Small intestine (tissue), 7 donors: ENCODE measurements around the gene HES5. TPM values are rescaled to one million over a fixed set of nuclear protein-coding genes. Genes with fewer than 3 reads are reported as not detected.

ENCODE experiments used
- DNase-seq, 2 donors: peaks; one replicate each; pipeline versions ENCODE4 v3.0.0 to v3.0.0-alpha.2; 2013
- FAIRE-seq: peaks from 2 replicates; lab custom pipeline; 2012; peaks lifted over from hg19 to GRCh38; lab: Jason Lieb, UNC
- H3K27ac ChIP-seq, 3 donors: one replicate each; pipeline ENCODE4 v1.5.1; 2013; ENCODE audit warnings: low read length in 2 of 3, mild to moderate bottlenecking in 2 of 3, control low read depth in 1 of 3, inconsistent platforms in 1 of 3, low read depth in 1 of 3, moderate library complexity in 1 of 3
- H3K27me3 ChIP-seq, 3 donors: one replicate each; pipeline ENCODE4 v1.6.1; 2013; ENCODE audit warnings: low read length in 3 of 3, inconsistent platforms in 1 of 3; ENCODE audit not compliant: control insufficient read depth in 3 of 3, insufficient read depth in 3 of 3
- H3K36me3 ChIP-seq, 3 donors: one replicate each; pipeline ENCODE4 v1.6.1; 2013; ENCODE audit warnings: low read length in 3 of 3, inconsistent platforms in 1 of 3, low read depth in 1 of 3, mild to moderate bottlenecking in 1 of 3, moderate library complexity in 1 of 3; ENCODE audit not compliant: control insufficient read depth in 3 of 3, insufficient read depth in 2 of 3
- H3K4me1 ChIP-seq, 3 donors: one replicate each; pipeline ENCODE4 v1.6.1; 2013; ENCODE audit warnings: low read length in 2 of 3, inconsistent platforms in 1 of 3, low read depth in 1 of 3, mild to moderate bottlenecking in 1 of 3, moderate library complexity in 1 of 3; ENCODE audit not compliant: control insufficient read depth in 3 of 3, insufficient read depth in 2 of 3
- H3K4me3 ChIP-seq, 3 donors: one replicate each; pipeline ENCODE4 v1.5.1; 2013; ENCODE audit warnings: low read length in 3 of 3, control low read depth in 1 of 3, inconsistent platforms in 1 of 3, low read depth in 1 of 3, mild to moderate bottlenecking in 1 of 3, moderate library complexity in 1 of 3
- H3K9me3 ChIP-seq, 2 donors: one replicate each; pipeline ENCODE4 v1.6.1; 2013; ENCODE audit warnings: low read depth in 1 of 2, low read length in 1 of 2; ENCODE audit not compliant: control insufficient read depth in 2 of 2, insufficient read depth in 1 of 2
- WGBS, 3 donors: extraction: QIAGEN DNeasy Blood & Tissue Kit; methylation state at CpG; one replicate each; pipeline ENCODE4 v1.1.7; 2013; 5-methylcytosine and 5-hydroxymethylcytosine counted together
- polyA plus RNA-seq, 4 donors: library from polyadenylated mRNA; stranded (reverse) in 3 of 4; unstranded in 1 of 4; fragments of 200-250 nt in 3 of 4; fragments of 120-200 nt in 1 of 4; gene quantifications; one replicate each; pipeline versions ENCODE4 v1.2.1 to v1.2.3, GENCODE V29; 2013
- donor health status: healthy with polysubstance abuse.
- donor health status: control.
- donor health status: control.
- donor health status: Bipolar disorder and iron deficiency.
- donor health status: healthy.

The HES5 gene
- polyA plus RNA-seq, 4 donors = 0.19 to 0.30 TPM; not detected in 2

GRCh38 chr1:2564006-2564814 is 34.1 kb upstream of the HES5 start:
- 61 to 76% (median 75%) methylated on average over 16 to 20 of the region's 20 CpGs for WGBS, 3 donors
- no peaks in the 10 kb centered on the region for H3K9me3 ChIP-seq
- no peaks in the 10 kb centered on the region for H3K27me3 ChIP-seq
- H3K4me1 ChIP-seq = peaks cover 0 to 80% (median under 1%) of the 10 kb centered on the region in 3 donors
- FAIRE-seq (no peak), DNase-seq (no peak)
- H3K4me3 ChIP-seq = no peak overlapping the region
- peak overlapping the region in 1 of 3 donors; percentile 92 for H3K27ac ChIP-seq
- peaks cover 8 to 65% (median 15%) of the 10 kb centered on the region in 3 donors for H3K36me3 ChIP-seq

GRCh38 chr1:2563205-2563604 is 33.1 kb upstream of the HES5 start:
- Histone ChIP-seq H3K4me1 (peaks cover 0 to 90% (median 3%) of the 10 kb centered on the region in 3 donors), H3K4me3 (no peak overlapping the region), H3K27ac (peak overlapping the region in 1 of 3 donors; percentile 92), H3K9me3 (no peaks in the 10 kb centered on the region), H3K27me3 (no peaks in the 10 kb centered on the region), H3K36me3 (peaks cover 8 to 72% (median 16%) of the 10 kb centered on the region in 3 donors)
- FAIRE-seq (no peak), DNase-seq (peak in 1 of 2 donors; percentile 67)
- 83 to 90% (median 83%) methylated on average over 16 to 18 of the region's 18 CpGs for WGBS, 3 donors

- FAIRE-seq (no peak), DNase-seq (no peak)
- 83 to 91% (median 87%) methylated on average over 23 to 24 of the region's 24 CpGs for WGBS, 3 donors
- Histone ChIP-seq H3K4me1 (peaks cover 0 to 94% (median 5%) of the 10 kb centered on the region in 3 donors), H3K36me3 (peaks cover 8 to 76% (median 16%) of the 10 kb centered on the region in 3 donors), H3K4me3 (no peak overlapping the region), H3K9me3 (no peaks in the 10 kb centered on the region), H3K27me3 (no peaks in the 10 kb centered on the region), H3K27ac (peak overlapping the region in 1 of 3 donors; percentile 92)
Measured at GRCh38 chr1:2561898-2562895, 32.1 kb upstream of the HES5 start.

GRCh38 chr1:2561446-2561845 is 31.4 kb upstream of the HES5 start:
- no peak for FAIRE-seq
- H3K27ac ChIP-seq = peak overlapping the region in 1 of 3 donors; percentile 92
- peaks cover 8 to 73% (median 16%) of the 10 kb centered on the region in 3 donors for H3K36me3 ChIP-seq

GRCh38 chr1:2560299-2561073 is 30.4 kb upstream of the HES5 start:
- H3K9me3 ChIP-seq = no peaks in the 10 kb centered on the region
- H3K4me3 ChIP-seq = peak overlapping the region in 1 of 3 donors; percentile 16
- peaks cover 0 to 83% (median 5%) of the 10 kb centered on the region in 3 donors for H3K4me1 ChIP-seq
- no peak for DNase-seq
- 85 to 92% (median 87%) methylated on average over 13 to 15 of the region's 15 CpGs for WGBS, 3 donors
- no peaks in the 10 kb centered on the region for H3K27me3 ChIP-seq
- FAIRE-seq = no peak
- peak overlapping the region in 1 of 3 donors; percentile 92 for H3K27ac ChIP-seq
- H3K36me3 ChIP-seq = peaks cover 8 to 78% (median 16%) of the 10 kb centered on the region in 3 donors

More at GRCh38 chr1:2561446-2561845, 31.4 kb upstream of the HES5 start:
- no peaks in the 10 kb centered on the region for H3K27me3 ChIP-seq
- DNase-seq = no peak
- no peaks in the 10 kb centered on the region for H3K9me3 ChIP-seq
- 52 to 76% (median 73%) methylated on average over 11 of the region's 11 CpGs for WGBS, 3 donors
- H3K4me3 ChIP-seq = no peak overlapping the region
- peaks cover 0 to 87% (median 5%) of the 10 kb centered on the region in 3 donors for H3K4me1 ChIP-seq

GRCh38 chr1:2559509-2560298 is 29.6 kb upstream of the HES5 start:
- Histone ChIP-seq H3K27ac (peak overlapping the region in 1 of 3 donors; percentile 92), H3K4me3 (peak overlapping the region in 1 of 3 donors; percentile 92), H3K9me3 (no peaks in the 10 kb centered on the region), H3K4me1 (peaks cover 0 to 83% (median 5%) of the 10 kb centered on the region in 3 donors), H3K27me3 (no peaks in the 10 kb centered on the region), H3K36me3 (peaks cover 8 to 84% (median 16%) of the 10 kb centered on the region in 3 donors)
- no peak for DNase-seq
- FAIRE-seq = no peak
- 84 to 86% (median 84%) methylated on average over 34 to 35 of the region's 35 CpGs for WGBS, 3 donors

GRCh38 chr1:2558861-2559260 is 28.8 kb upstream of the HES5 start:
- peaks cover 8 to 84% (median 16%) of the 10 kb centered on the region in 3 donors for H3K36me3 ChIP-seq
- DNase-seq (no peak), FAIRE-seq (no peak)
- no peaks in the 10 kb centered on the region for H3K27me3 ChIP-seq
- peak overlapping the region in 1 of 3 donors; percentile 92 for H3K4me3 ChIP-seq
- WGBS, 3 donors = 92 to 98% (median 92%) methylated on average over 6 of the region's 6 CpGs
- no peaks in the 10 kb centered on the region for H3K9me3 ChIP-seq
- peak overlapping the region in 1 of 3 donors; percentile 99 for H3K27ac ChIP-seq
- H3K4me1 ChIP-seq = peaks cover 0 to 83% (median 5%) of the 10 kb centered on the region in 3 donors
